Measurements from ENCODE around the gene PCA3. TPM values are rescaled to one million over a fixed set of nuclear protein-coding genes. Genes with fewer than 3 reads are reported as not detected.

Gene PCA3
- total and polyA plus RNA-seq, 2 donors (not counting 3 experiments of a cell fraction or from before 2014, with no cell fraction given): 0.86 to 2.5 TPM

DNA sequence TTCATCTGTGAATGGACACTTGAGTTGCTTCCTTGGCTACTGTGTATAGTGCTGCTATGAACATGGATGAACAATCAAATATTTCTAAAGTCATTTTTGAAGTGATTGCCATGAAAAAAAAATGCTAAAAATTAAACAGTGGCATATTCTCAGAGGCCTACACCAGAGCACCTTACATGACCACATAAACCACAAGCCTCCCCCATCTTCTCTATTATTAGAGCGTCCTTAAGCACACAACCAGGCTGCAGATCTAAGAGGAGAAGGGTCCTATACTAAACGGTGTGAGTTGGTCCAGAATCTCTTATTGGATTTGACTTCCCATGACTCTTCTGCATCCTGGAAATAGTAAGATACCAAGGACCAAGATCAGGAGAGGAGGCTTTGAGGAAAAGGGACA lies 34.3 kb downstream of the PCA3 start:
- no peak overlapping the region for H3K9ac ChIP-seq (replicated peaks; ENCODE audit: extremely low read depth, insufficient read depth, low read length)
- H3K4me1 ChIP-seq (ENCODE audit: control insufficient read depth, extremely low read depth, insufficient read depth, low read length): no peaks in the 10 kb centered on the region
- intact Hi-C loops (cut with micrococcal nuclease): no loop called here
- H3K79me2 ChIP-seq (ENCODE audit: control insufficient read depth, insufficient read depth, low read length): no peaks in the 10 kb centered on the region
- H2AFZ ChIP-seq (ENCODE audit: low read depth, low read length): no peak overlapping the region
- ChIA-PET POLR2A (no interaction called here), CTCF (no interaction called here)
- DNase-seq (ENCODE audit: low read depth, low spot score) (no peak), FAIRE-seq (no peak)
- H3K36me3 ChIP-seq (ENCODE audit: control insufficient read depth in 2 of 2, extremely low read depth in 1 of 2, insufficient read depth in 2 of 2, low read length in 2 of 2): no peaks in the 10 kb centered on the region
- BruUV-seq (replicated peaks): no TSS peak
- no peaks in the 10 kb centered on the region for H3K9me1 ChIP-seq (replicated peaks; ENCODE audit: control insufficient read depth, extremely low read depth, insufficient read depth, low read length)
- H3K27me3 ChIP-seq (ENCODE audit: control insufficient read depth in 2 of 2, insufficient read depth in 2 of 2, low read length in 2 of 2): peaks cover 4 to 16% of the 10 kb centered on the region in 2 experiments
- no peak overlapping the region for H3K27ac ChIP-seq (ENCODE audit: insufficient read depth, low read depth, low read length)
- no peak overlapping the region for H3K4me2 ChIP-seq (ENCODE audit: insufficient read depth, low read length)
- no peaks in the 10 kb centered on the region for H3K9me3 ChIP-seq (replicated peaks; ENCODE audit: control insufficient read depth, insufficient read depth, low read length)
- H3K4me3 ChIP-seq (replicated peaks in 1 of 3; ENCODE audit: insufficient read depth in 1 of 3, low read depth in 1 of 3, low read length in 3 of 3): no peak overlapping the region
- dilution Hi-C loops (cut with MboI; ENCODE audit: extremely low pct_ligation_motif_present, low sequenced_read_pairs): no loop called here
- TF ChIP-seq EZH2 (IDR thresholded peaks at IDR 0.05; ENCODE audit: borderline replicate concordance, low read depth, low read length, severe bottlenecking) (no peak), JUN (IDR thresholded peaks at IDR 0.05; ENCODE audit: borderline replicate concordance, insufficient read depth, insufficient read length, low read depth) (no peak), FOS (IDR thresholded peaks at IDR 0.05; ENCODE audit: borderline replicate concordance, insufficient read depth, low read length) (no peak)
- TF ChIP-seq, protein P1, sequence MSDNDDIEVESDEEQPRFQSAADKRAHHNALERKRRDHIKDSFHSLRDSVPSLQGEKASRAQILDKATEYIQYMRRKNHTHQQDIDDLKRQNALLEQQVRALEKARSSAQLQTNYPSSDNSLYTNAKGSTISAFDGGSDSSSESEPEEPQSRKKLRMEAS (IDR thresholded peaks at IDR 0.05; ENCODE audit: insufficient read depth, insufficient read length): no peak
- TF ChIP-seq, protein P2, sequence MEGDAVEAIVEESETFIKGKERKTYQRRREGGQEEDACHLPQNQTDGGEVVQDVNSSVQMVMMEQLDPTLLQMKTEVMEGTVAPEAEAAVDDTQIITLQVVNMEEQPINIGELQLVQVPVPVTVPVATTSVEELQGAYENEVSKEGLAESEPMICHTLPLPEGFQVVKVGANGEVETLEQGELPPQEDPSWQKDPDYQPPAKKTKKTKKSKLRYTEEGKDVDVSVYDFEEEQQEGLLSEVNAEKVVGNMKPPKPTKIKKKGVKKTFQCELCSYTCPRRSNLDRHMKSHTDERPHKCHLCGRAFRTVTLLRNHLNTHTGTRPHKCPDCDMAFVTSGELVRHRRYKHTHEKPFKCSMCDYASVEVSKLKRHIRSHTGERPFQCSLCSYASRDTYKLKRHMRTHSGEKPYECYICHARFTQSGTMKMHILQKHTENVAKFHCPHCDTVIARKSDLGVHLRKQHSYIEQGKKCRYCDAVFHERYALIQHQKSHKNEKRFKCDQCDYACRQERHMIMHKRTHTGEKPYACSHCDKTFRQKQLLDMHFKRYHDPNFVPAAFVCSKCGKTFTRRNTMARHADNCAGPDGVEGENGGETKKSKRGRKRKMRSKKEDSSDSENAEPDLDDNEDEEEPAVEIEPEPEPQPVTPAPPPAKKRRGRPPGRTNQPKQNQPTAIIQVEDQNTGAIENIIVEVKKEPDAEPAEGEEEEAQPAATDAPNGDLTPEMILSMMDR (IDR thresholded peaks at IDR 0.05; ENCODE audit: extremely low read depth in 1 of 2, insufficient read depth in 1 of 2, low read depth in 1 of 2, low read length in 2 of 2): no peak
- H4K20me1 ChIP-seq (replicated peaks; ENCODE audit: control insufficient read depth, extremely low read depth, insufficient read depth, low read length): no peaks in the 10 kb centered on the region

DNA sequence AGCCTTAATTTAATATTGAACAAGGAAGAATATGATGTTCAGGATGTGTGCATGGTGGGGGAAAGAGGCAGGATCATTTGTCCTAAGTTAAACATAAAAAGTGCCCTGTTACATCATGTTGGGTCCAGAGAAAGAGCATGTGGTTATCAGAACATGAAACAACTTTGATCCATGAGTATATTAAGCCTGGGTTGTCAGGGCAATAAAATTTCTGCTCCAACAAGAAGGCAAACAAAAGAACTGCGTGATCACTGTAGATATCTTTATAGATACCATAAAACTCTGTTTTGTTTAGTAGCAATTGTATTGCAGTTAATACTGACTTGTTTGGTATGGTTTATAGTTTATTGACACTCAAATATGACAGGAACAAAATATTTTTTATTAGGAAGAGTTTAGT lies 35.2 kb downstream of the PCA3 start:
- Histone ChIP-seq H3K4me1 (ENCODE audit: control insufficient read depth, extremely low read depth, insufficient read depth, low read length) (no peaks in the 10 kb centered on the region), H3K36me3 (ENCODE audit: control insufficient read depth in 2 of 2, extremely low read depth in 1 of 2, insufficient read depth in 2 of 2, low read length in 2 of 2) (no peaks in the 10 kb centered on the region), H2AFZ (ENCODE audit: low read depth, low read length) (no peak overlapping the region), H3K27me3 (ENCODE audit: control insufficient read depth in 2 of 2, insufficient read depth in 2 of 2, low read length in 2 of 2) (peaks cover 4 to 16% of the 10 kb centered on the region in 2 experiments), H3K79me2 (ENCODE audit: control insufficient read depth, insufficient read depth, low read length) (no peaks in the 10 kb centered on the region), H3K9me1 (replicated peaks; ENCODE audit: control insufficient read depth, extremely low read depth, insufficient read depth, low read length) (no peaks in the 10 kb centered on the region), H3K27ac (ENCODE audit: insufficient read depth, low read depth, low read length) (no peak overlapping the region), H3K9ac (replicated peaks; ENCODE audit: extremely low read depth, insufficient read depth, low read length) (no peak overlapping the region), H4K20me1 (replicated peaks; ENCODE audit: control insufficient read depth, extremely low read depth, insufficient read depth, low read length) (no peaks in the 10 kb centered on the region), H3K4me2 (ENCODE audit: insufficient read depth, low read length) (no peak overlapping the region), H3K4me3 (replicated peaks in 1 of 3; ENCODE audit: insufficient read depth in 1 of 3, low read depth in 1 of 3, low read length in 3 of 3) (no peak overlapping the region), H3K9me3 (replicated peaks; ENCODE audit: control insufficient read depth, insufficient read depth, low read length) (no peaks in the 10 kb centered on the region)
- TF ChIP-seq POLR2AphosphoS5 (IDR thresholded peaks at IDR 0.05; ENCODE audit: insufficient read depth, low read depth, low read length) (no peak), EZH2 (IDR thresholded peaks at IDR 0.05; ENCODE audit: borderline replicate concordance, low read depth, low read length, severe bottlenecking) (no peak), POLR2A (IDR thresholded peaks at IDR 0.05; ENCODE audit: low read depth, low read length) (no peak), JUN (IDR thresholded peaks at IDR 0.05; ENCODE audit: borderline replicate concordance, insufficient read depth, insufficient read length, low read depth) (no peak), GATA2 (IDR thresholded peaks at IDR 0.05; ENCODE audit: insufficient read depth, insufficient read length, low read depth, low read length) (no peak), MYC (IDR thresholded peaks at IDR 0.05; ENCODE audit: low read depth, low read length) (no peak), FOS (IDR thresholded peaks at IDR 0.05; ENCODE audit: borderline replicate concordance, insufficient read depth, low read length) (no peak)
- TF ChIP-seq, protein P2 (IDR thresholded peaks at IDR 0.05; ENCODE audit: extremely low read depth in 1 of 2, insufficient read depth in 1 of 2, low read depth in 1 of 2, low read length in 2 of 2): no peak
- TF ChIP-seq, protein P1 (IDR thresholded peaks at IDR 0.05; ENCODE audit: insufficient read depth, insufficient read length): no peak
- BruUV-seq (replicated peaks): no TSS peak
- FAIRE-seq: no peak
- dilution Hi-C loops (cut with MboI; ENCODE audit: extremely low pct_ligation_motif_present, low sequenced_read_pairs) (no loop called here), intact Hi-C loops (cut with micrococcal nuclease) (no loop called here)
- no peak for DNase-seq (ENCODE audit: low read depth, low spot score)
- ChIA-PET POLR2A (no interaction called here), CTCF (no interaction called here)

Data from endothelial cell of umbilical vein (primary cell).